GM18517 (cell line): Measurements from ENCODE around the gene DDX1.
"Not testable (repeated sequence)": the region's sequence is repeated elsewhere in the genome, so short reads cannot be mapped to it uniquely, and the experiment has no call there.

Experiments used
- ATAC-seq: cut with Tn5 transposase; IDR thresholded peaks from one replicate; pipeline ENCODE4 v1.9.1; 2021; ENCODE audit warnings: mild to moderate bottlenecking, moderate library complexity; ENCODE audit not compliant: unreplicated experiment

Gene DDX1

GRCh38 chr2:15672961-15673918 is 81.6 kb downstream of the DDX1 start:
- ATAC-seq: no peak

- ATAC-seq: no peak
These were observed 82.4 kb downstream of the DDX1 start for GRCh38 chr2:15673919-15674636.

- ATAC-seq: no peak
These were observed 83.2 kb downstream of the DDX1 start for GRCh38 chr2:15674637-15675455.

GRCh38 chr2:15675456-15676195 is 84.0 kb downstream of the DDX1 start:
- no peak for ATAC-seq

GRCh38 chr2:15677141-15677843 is 85.6 kb downstream of the DDX1 start:
- ATAC-seq: no peak

- ATAC-seq: no peak
These were observed 86.7 kb downstream of the DDX1 start for GRCh38 chr2:15678346-15678745.

- no peak for ATAC-seq
These were observed 87.2 kb downstream of the DDX1 start for GRCh38 chr2:15678909-15679308.

- no peak for ATAC-seq
These were observed 87.8 kb downstream of the DDX1 start for GRCh38 chr2:15679386-15679924.

GRCh38 chr2:15680132-15680531 is 88.5 kb downstream of the DDX1 start:
- ATAC-seq: not testable (repeated sequence)
